ENCODE results near the gene TAGLN. TPM values are rescaled to one million over a fixed set of nuclear protein-coding genes. Genes with fewer than 3 reads are reported as not detected.

The TAGLN gene
- polyA plus RNA-seq, 1 donor = 75.4 TPM

DNA sequence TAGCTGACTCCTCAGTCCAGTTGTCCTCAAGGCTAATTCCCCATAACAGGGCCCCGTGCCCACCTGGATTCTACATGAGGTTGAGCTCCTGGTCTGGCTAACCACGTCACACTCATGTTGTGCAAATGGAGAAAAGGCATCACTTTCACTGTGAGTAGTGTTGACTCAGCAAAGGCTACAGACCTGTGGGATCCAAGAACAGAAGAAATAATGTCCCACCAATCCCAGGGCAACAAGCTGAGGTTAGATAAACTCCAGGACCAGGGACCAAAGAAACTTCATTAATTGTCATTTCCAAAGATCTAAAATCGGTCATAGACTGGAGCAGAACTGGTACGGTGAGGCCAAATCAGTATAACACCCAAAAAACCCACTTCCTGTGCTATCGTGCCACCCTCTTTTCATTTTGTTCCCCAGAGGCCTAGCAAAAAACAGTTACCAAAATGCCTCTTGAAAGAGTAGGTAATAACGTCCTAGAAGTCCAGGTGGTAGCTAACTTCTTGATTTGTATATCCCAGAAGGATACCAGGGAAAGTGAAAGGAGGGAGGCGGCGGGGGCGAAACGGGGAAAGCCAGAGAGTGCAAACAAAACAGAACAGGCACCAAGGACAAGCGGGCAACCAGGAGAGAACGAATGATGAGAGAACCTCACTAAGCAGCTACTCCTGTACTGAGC lies 31.3 kb downstream of the TAGLN start:
- no peak for DNase-seq (ENCODE audit: low read depth)

DNA sequence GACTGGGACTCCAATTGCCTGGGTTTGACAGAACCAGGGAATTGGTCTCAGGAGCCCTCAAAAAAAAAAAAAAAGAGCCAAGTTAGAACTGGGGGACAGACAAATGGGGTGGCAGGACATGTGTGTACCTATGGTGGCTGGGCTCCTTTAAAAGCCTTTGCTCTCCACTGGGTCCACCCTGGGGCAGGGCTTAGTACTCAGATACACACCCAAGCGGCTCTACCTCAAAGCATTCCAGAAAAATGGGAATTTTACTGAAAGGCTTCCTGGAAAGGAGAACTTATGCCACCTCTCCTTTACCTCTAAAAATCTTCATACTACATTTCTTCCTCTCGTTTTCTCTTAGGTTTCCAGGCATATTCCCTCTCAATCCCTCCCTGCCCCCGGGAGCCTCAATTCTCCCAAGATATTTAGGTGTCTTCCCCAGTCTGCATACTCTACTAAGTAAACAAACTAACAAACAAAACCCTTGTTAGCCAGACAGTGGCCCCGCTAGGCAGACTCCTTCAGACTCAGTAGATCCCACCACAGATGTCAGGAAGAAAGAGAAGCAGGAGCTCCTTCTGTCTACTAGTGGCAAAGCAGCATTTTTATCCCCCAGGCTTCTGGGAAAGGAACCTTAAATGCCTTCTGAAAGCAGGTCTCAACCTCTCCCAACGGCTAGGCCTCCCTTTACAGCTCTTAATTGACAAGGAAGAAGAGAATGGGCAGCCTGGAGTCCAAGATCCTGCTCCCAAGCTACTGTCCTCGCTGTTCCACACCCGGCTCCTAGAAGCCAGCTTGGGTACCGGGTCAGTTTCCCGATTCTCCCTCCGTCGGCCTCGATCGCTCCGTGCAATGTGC lies 32.0 kb downstream of the TAGLN start:
- DNase-seq (ENCODE audit: low read depth) = no peak

DNA sequence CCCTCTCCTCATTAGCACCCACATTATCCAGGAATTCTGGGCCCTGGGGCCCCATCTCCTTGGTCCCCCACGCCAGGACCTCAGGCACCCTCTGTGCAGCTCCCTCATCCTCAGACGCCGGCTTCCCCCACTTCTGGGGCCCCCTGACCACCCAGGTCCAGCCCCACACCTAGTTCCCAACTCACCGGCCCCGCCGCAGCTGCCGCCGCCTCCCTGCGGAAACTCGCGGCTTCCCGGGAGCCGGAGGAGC lies 32.6 kb downstream of the TAGLN start, which contains the start of gene PCSK7:
PCSK7 (minus strand) TSS at position 232 of the 250 bp plus-strand sequence. CDS start 2,229 bp downstream, outside the sequence.
- no peak for DNase-seq (ENCODE audit: low read depth)

DNA sequence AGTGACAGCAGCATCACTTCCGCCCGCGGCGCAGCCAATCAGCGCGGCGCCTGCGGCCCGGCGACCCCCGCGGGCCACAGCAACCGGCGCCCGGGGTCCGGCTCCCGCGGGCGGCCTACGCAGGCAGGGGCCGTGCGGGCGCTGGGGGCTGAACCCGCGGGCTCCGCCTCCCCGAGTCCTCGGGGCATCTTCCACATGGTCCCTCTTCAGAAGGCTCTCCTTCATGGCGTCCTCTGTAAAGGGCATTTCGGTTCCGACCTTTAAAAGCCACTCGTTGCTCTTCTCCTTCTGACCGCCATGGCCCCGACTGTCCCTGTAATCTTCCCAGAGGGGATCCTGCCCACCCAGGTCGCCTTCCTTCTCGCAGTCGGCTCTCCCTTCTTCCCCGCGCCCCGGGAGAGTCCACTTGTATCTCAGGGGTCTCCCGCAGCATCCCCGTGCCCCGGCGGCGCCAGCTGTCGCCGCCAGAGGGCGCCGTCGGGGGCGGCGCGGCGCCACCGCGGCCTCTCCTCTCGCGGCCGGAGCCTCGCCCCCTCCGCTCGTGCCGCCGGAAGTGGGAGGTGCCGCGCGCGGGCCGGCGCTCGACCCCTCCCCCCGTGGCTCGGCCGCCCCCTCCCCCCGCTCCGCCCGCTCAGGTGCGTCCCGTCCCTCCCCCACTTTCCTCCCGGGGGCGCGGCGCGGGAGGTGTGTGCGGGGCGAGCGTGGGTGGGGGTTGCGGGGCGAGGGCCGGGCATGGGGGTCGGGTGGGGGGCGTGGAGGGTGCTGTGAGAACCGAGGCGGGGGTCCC lies 33.1 kb downstream of the TAGLN start, which contains the start of gene RNF214:
RNF214 (plus strand) TSS at position 580 of the 787 bp plus-strand sequence. CDS start 1,602 bp downstream, outside the sequence.
- DNase-seq (ENCODE audit: low read depth) = no peak

DNA sequence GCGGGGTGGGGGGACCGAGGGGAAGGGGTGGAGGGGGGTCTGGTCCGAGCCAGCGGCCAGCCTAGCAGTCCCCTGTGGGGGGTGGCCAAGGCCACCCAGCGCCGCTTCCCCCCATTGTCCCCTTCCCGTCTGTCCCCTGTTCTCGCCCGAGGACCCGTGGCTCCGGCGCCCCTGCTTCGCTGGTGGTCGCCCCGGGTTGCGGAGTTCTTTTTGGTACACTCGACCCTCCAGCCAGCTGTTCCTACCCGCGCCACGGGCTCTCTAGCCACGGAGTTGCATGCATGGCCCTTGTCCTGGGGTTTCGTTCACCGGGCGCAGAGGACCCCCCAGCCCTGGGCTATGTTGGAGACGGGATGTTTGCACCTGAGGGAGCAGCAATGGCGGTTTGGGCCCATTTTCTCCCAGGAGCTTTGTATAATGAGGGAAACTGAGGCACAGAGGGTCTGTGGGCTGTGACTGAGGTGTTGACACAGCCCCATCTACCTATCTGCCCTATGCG lies 33.8 kb downstream of the TAGLN start:
- DNase-seq (ENCODE audit: low read depth) = no peak

DNA sequence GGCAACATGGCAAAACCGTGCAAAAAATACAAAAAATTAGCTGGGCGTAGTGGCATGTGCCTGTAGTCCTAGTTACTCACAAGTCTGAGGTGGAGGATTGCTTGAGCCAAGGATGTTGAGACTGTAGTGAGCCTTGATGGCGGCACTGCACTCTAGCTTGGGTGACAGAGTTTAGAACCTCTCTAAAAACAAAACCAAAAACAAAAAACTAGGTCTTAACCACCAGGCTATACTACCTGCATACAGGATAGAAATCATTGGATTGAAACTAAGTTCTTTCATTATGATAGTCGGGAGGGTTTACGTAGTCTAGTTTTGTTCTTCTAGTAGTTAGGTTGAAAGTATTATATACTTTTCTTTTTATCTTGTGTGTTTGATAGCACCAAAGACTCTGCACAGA lies 39.1 kb downstream of the TAGLN start:
- no peak for DNase-seq (ENCODE audit: low read depth)

DNA sequence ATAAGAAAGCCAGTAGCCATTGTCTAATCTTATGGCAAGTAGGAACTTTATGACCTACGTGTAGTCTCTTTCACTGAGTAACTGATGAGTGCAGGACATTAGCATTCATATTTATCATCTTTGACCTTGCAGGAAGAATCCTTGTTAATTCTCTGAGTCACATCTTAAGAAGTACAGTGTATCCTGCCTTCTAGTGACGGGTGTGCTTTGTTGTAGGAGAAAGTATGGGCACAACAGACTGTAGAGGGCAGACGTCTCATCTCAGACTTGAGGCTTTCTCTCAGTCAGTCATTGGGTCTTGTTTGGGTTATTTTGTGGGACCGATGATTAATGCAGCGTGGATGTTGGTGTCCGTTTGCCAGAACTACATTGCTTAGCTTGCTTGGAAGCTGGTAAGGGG lies 40.1 kb downstream of the TAGLN start:
- no peak for DNase-seq (ENCODE audit: low read depth)

DNA sequence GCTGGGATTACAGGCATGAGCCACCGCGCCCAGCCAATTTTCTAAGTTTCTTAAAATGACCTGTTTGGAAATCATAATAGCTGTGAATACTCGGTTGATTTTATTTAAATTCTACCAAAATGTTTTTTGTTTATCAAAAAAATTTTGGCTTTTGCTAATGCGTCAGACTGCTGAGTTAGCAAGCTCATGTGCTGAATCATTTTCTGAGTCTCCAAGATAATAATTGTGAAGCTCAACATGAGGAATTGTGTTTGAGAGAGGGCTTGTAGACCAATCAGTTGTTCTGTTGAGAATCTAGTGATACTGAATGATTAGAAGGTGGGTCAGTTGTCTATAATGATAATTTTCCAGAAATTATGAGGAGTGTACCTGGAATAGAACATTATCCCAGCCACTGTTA lies 49.2 kb downstream of the TAGLN start:
- no peak for DNase-seq (ENCODE audit: low read depth)

DNA sequence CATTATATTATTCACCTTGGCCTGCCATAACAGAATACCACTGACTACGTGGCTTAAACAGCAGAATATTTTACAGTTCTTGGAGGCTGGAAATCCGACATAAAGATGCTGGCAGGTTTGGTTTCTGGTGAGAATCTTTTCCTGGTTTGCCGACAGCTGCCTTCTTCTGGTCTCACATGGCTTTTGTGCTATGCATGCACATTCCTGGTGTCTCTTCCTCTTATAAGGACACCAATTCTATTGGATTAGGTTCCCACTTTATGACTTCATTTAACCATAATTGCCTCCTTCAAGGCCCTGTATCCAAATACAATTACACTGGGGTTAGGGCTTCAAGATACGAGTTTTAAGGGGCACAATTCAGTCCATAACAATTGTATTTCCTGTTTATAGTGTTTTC lies 50.4 kb downstream of the TAGLN start:
- DNase-seq (ENCODE audit: low read depth) = no peak

DNA sequence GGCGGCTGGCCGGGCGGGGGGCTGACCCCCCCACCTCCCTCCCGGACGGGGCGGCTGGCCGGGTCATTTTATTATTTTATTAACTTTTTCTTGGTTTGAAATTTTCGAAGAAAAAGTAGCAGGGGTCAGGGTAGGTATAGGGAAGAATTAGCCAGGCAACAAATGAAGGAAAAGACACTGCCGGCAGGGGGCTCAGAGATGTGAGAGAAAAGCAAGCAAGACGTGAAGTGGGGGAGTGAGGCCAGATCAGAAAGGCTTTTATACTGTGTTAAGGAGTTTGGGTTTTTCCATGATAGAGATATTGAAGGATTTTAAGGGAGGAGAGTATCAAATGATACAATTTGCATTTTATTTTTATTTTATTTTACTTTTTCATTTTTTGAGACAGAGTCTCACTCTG lies 52.3 kb downstream of the TAGLN start:
- DNase-seq (ENCODE audit: low read depth) = no peak

DNA sequence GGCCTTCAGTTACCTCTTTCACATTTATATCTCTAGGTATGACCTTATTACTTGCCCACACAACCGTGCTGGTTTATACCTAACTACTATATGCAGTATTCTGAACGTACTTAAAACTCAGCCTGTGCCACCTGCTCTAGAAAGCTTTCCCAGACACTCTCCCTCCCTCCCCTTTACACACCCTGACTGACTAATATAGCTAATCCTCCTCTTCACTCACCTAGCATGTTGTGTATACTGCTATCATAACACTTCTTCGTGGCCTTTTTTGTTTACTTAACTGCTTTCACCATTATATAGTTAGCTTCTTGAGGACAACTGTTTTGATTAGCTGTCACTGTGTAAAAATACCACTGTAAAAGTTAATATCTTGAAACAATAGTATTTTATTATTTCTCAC lies 56.8 kb downstream of the TAGLN start:
- no peak for DNase-seq (ENCODE audit: low read depth)

DNA sequence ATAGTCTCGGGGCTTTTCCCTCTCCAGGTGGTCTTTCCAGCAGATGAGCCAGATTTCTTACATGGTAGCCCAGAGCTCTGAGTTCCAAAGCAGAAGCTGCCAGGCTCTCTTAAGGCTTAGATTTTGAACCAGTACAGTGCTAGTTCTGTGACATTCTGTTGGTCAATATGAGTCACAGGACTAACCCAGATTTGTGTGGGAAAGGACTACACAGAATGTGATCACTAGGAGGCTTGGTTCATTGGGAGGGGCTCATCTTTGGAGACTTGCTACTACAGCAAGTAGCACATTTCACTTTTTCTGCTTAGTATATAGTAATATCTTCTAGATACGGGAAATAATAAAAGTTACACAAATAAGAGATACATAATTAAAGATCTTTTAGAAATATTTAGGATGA lies 57.4 kb downstream of the TAGLN start:
- DNase-seq (ENCODE audit: low read depth) = no peak

Other genes starting within 250 kb of the TAGLN start
- 36.5 TPM for gene SIK3, start 100.9 kb upstream of the TAGLN start, polyA plus RNA-seq (ENCODE audit: insufficient read length)
- gene PAFAH1B2, start 55.1 kb upstream of the TAGLN start, polyA plus RNA-seq (ENCODE audit: insufficient read length) = 46.8 TPM
- 37.0 TPM for gene SIDT2, start 20.6 kb upstream of the TAGLN start, polyA plus RNA-seq (ENCODE audit: insufficient read length)
- gene PCSK7, start 32.7 kb downstream of the TAGLN start, polyA plus RNA-seq (ENCODE audit: insufficient read length) = 25.4 TPM
- gene RNF214, start 33.3 kb downstream of the TAGLN start, polyA plus RNA-seq (ENCODE audit: insufficient read length) = 17.8 TPM
- 11.9 TPM for gene BACE1-AS, start 92.0 kb downstream of the TAGLN start, polyA plus RNA-seq (ENCODE audit: insufficient read length)
- gene BACE1, start 116.9 kb downstream of the TAGLN start, polyA plus RNA-seq (ENCODE audit: insufficient read length) = 35.4 TPM
- gene CEP164, start 128.5 kb downstream of the TAGLN start, polyA plus RNA-seq (ENCODE audit: insufficient read length) = 13.7 TPM